ENCODE results near the gene MDP1.
"Not testable (repeated sequence)": the region's sequence is repeated elsewhere in the genome, so short reads cannot be mapped to it uniquely, and the experiment has no call there.

MDP1 gene

GRCh38 chr14:24231263-24232120, 15.6 kb upstream of the MDP1 start:
- DNase-seq (ENCODE audit: low spot score) = no peak

- no peak for DNase-seq (ENCODE audit: low spot score)
These were observed 13.0 kb upstream of the MDP1 start for GRCh38 chr14:24228902-24229301.

GRCh38 chr14:24226473-24226872, 10.6 kb upstream of the MDP1 start:
- DNase-seq (ENCODE audit: low spot score) = no peak

- peak; percentile 73 for DNase-seq (ENCODE audit: low spot score)
These were observed 8.8 kb upstream of the MDP1 start for GRCh38 chr14:24224618-24225071.

GRCh38 chr14:24222987-24223386, 7.1 kb upstream of the MDP1 start:
- not testable (repeated sequence) for DNase-seq (ENCODE audit: low spot score)

GRCh38 chr14:24219521-24219920, 3.7 kb upstream of the MDP1 start:
- no peak for DNase-seq (ENCODE audit: low spot score)

- no peak for DNase-seq (ENCODE audit: low spot score)
These were observed 3.2 kb upstream of the MDP1 start for GRCh38 chr14:24219080-24219479.

- DNase-seq (ENCODE audit: low spot score) = not testable (repeated sequence)
These were observed 1.0 kb upstream of the MDP1 start for GRCh38 chr14:24216876-24217275.

GRCh38 chr14:24216345-24216699, 456 bp upstream of the MDP1 start:
- DNase-seq (ENCODE audit: low spot score) = no peak

GRCh38 chr14:24213866-24214662, 1.8 kb downstream of the MDP1 start:
- no peak for DNase-seq (ENCODE audit: low spot score)

GRCh38 chr14:24212924-24213865, 2.7 kb downstream of the MDP1 start, which contains the start of gene CHMP4A:
Gene CHMP4A, minus strand, starts transcription at chr14:24213488. Its CDS starts 49 bp downstream, at chr14:24213439.
- peak; percentile 97 for DNase-seq (ENCODE audit: low spot score)

- DNase-seq (ENCODE audit: low spot score) = no peak
These were observed 4.6 kb downstream of the MDP1 start for GRCh38 chr14:24211311-24211710.

GRCh38 chr14:24207625-24208024, 8.2 kb downstream of the MDP1 start:
- DNase-seq (ENCODE audit: low spot score) = no peak

- no peak for DNase-seq (ENCODE audit: low spot score)
These were observed 8.7 kb downstream of the MDP1 start for GRCh38 chr14:24207104-24207551.

- DNase-seq (ENCODE audit: low spot score) = no peak
These were observed 9.4 kb downstream of the MDP1 start for GRCh38 chr14:24206260-24207103.

- DNase-seq (ENCODE audit: low spot score) = no peak
These were observed 11.4 kb downstream of the MDP1 start for GRCh38 chr14:24204163-24205146.

- not testable (repeated sequence) for DNase-seq (ENCODE audit: low spot score)
These were observed 12.5 kb downstream of the MDP1 start for GRCh38 chr14:24203249-24203886.

- not testable (repeated sequence) for DNase-seq (ENCODE audit: low spot score)
These were observed 13.3 kb downstream of the MDP1 start for GRCh38 chr14:24202538-24202937.
